ENCODE data around the gene EFHC1.

EFHC1 gene

DNA sequence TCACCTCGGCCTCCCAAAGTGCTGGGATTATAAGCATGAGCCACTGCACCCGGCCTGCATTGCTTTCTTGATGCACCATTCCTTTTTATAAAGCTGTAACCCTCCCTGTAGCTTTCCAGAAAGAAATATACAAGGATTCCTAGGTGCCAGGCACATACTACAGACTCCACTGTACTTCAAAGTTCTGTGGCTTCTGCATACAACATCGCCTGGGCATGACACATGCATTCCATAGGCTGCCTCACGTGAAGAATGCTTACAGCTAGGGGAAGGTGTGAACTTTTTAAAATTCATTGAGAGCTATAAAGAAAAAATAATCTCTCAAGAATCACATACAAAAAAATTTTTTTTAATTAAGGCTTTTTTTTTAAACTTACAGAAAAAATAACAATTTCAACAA lies 106.5 kb downstream of the EFHC1 start:
- ATAC-seq: no peak
- TF ChIP-seq ISL1 (CRISPR knock-in tag; IDR thresholded peaks at IDR 0.05) (no peak), ZC3H10 (CRISPR knock-in tag; IDR thresholded peaks at IDR 0.05) (no peak), SNAI2 (CRISPR knock-in tag; IDR thresholded peaks at IDR 0.05) (no peak), OSR1 (CRISPR knock-in tag; IDR thresholded peaks at IDR 0.05) (no peak), GLIS3 (CRISPR knock-in tag; IDR thresholded peaks at IDR 0.05) (no peak), PPARA (CRISPR knock-in tag; IDR thresholded peaks at IDR 0.05; ENCODE audit: borderline replicate concordance) (no peak), CSDC2 (CRISPR knock-in tag; IDR thresholded peaks at IDR 0.05) (no peak)
- TF ChIP-seq, protein P1, sequence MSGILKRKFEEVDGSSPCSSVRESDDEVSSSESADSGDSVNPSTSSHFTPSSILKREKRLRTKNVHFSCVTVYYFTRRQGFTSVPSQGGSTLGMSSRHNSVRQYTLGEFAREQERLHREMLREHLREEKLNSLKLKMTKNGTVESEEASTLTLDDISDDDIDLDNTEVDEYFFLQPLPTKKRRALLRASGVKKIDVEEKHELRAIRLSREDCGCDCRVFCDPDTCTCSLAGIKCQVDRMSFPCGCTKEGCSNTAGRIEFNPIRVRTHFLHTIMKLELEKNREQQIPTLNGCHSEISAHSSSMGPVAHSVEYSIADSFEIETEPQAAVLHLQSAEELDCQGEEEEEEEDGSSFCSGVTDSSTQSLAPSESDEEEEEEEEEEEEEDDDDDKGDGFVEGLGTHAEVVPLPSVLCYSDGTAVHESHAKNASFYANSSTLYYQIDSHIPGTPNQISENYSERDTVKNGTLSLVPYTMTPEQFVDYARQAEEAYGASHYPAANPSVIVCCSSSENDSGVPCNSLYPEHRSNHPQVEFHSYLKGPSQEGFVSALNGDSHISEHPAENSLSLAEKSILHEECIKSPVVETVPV (CRISPR knock-in tag; IDR thresholded peaks at IDR 0.05): no peak

- no peak for TF ChIP-seq OSR1 (CRISPR knock-in tag; IDR thresholded peaks at IDR 0.05)
- TF ChIP-seq, protein P2, sequence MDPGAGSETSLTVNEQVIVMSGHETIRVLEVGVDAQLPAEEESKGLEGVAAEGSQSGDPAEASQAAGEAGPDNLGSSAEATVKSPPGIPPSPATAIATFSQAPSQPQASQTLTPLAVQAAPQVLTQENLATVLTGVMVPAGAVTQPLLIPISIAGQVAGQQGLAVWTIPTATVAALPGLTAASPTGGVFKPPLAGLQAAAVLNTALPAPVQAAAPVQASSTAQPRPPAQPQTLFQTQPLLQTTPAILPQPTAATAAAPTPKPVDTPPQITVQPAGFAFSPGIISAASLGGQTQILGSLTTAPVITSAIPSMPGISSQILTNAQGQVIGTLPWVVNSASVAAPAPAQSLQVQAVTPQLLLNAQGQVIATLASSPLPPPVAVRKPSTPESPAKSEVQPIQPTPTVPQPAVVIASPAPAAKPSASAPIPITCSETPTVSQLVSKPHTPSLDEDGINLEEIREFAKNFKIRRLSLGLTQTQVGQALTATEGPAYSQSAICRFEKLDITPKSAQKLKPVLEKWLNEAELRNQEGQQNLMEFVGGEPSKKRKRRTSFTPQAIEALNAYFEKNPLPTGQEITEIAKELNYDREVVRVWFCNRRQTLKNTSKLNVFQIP (CRISPR knock-in tag; IDR thresholded peaks at IDR 0.05; ENCODE audit: borderline replicate concordance, low read depth): no peak
- no peak for TF ChIP-seq TSHZ2 (CRISPR knock-in tag; IDR thresholded peaks at IDR 0.05)
- no peak for TF ChIP-seq ARNTL (CRISPR knock-in tag; IDR thresholded peaks at IDR 0.05; ENCODE audit: borderline replicate concordance, low read depth)
- TF ChIP-seq CSDC2 (CRISPR knock-in tag; IDR thresholded peaks at IDR 0.05): no peak
- no peak for TF ChIP-seq SNAI2 (CRISPR knock-in tag; IDR thresholded peaks at IDR 0.05)
- no peak for TF ChIP-seq ZC3H10 (CRISPR knock-in tag; IDR thresholded peaks at IDR 0.05)
- no peak for TF ChIP-seq ZNF565 (CRISPR knock-in tag; conservative IDR thresholded peaks at IDR 0.05; ENCODE audit: low read depth)
- TF ChIP-seq TOX (CRISPR knock-in tag; IDR thresholded peaks at IDR 0.05; ENCODE audit: borderline replicate concordance): no peak
- TF ChIP-seq ZFP3 (CRISPR knock-in tag; IDR thresholded peaks at IDR 0.05): no peak
- TF ChIP-seq RARB (CRISPR knock-in tag; IDR thresholded peaks at IDR 0.05): no peak
- no peak for TF ChIP-seq TCF4 (CRISPR knock-in tag; IDR thresholded peaks at IDR 0.05; ENCODE audit: borderline replicate concordance)
- no peak for TF ChIP-seq ZNF70 (CRISPR knock-in tag; IDR thresholded peaks at IDR 0.05)
- TF ChIP-seq GLIS3 (CRISPR knock-in tag; IDR thresholded peaks at IDR 0.05): no peak
- TF ChIP-seq, protein P3, sequence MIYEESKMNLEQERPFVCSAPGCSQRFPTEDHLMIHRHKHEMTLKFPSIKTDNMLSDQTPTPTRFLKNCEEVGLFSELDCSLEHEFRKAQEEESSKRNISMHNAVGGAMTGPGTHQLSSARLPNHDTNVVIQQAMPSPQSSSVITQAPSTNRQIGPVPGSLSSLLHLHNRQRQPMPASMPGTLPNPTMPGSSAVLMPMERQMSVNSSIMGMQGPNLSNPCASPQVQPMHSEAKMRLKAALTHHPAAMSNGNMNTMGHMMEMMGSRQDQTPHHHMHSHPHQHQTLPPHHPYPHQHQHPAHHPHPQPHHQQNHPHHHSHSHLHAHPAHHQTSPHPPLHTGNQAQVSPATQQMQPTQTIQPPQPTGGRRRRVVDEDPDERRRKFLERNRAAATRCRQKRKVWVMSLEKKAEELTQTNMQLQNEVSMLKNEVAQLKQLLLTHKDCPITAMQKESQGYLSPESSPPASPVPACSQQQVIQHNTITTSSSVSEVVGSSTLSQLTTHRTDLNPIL (CRISPR knock-in tag; IDR thresholded peaks at IDR 0.05; ENCODE audit: low read depth): no peak
- no peak for TF ChIP-seq ESRRG (CRISPR knock-in tag; IDR thresholded peaks at IDR 0.05)
- no peak for TF ChIP-seq PPARA (CRISPR knock-in tag; IDR thresholded peaks at IDR 0.05; ENCODE audit: borderline replicate concordance)
- TF ChIP-seq ZFP30 (CRISPR knock-in tag; IDR thresholded peaks at IDR 0.05): no peak
- no peak for ATAC-seq
These were observed 107.3 kb downstream of the EFHC1 start for GRCh38 chr6:52527436-52527835.

DNA sequence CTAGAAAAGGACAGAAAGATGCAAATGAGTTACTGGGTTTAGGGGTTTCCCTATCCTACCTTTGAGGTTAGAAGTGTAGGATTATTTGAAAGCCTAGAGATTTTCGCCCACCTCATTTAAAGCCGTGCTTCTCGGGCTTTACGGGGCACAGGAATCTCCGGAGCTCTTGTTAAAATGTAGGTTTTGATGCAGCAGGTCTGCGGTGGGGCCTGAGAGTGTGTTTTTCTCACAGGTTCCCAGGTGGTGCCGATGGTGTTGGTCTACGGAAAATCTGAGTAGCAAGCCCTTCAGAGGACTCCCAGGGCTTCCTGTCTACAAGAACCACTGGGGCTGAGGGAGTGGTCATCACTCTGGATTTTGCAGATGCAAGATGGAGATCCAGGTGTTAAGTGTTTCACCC lies 109.2 kb downstream of the EFHC1 start:
- ATAC-seq: no peak
- TF ChIP-seq, protein P2 (CRISPR knock-in tag; IDR thresholded peaks at IDR 0.05; ENCODE audit: borderline replicate concordance, low read depth): no peak
- TF ChIP-seq OSR1 (CRISPR knock-in tag; IDR thresholded peaks at IDR 0.05): no peak

- no peak for ATAC-seq
These were observed 110.2 kb downstream of the EFHC1 start for GRCh38 chr6:52530351-52530750.

More at GRCh38 chr6:52530351-52530750, 110.2 kb downstream of the EFHC1 start:
- no peak for TF ChIP-seq PATZ1 (CRISPR knock-in tag; IDR thresholded peaks at IDR 0.05; ENCODE audit: borderline replicate concordance)
- TF ChIP-seq ZNF565 (CRISPR knock-in tag; conservative IDR thresholded peaks at IDR 0.05; ENCODE audit: low read depth): no peak
- TF ChIP-seq RARB (CRISPR knock-in tag; IDR thresholded peaks at IDR 0.05): no peak
- TF ChIP-seq, protein P1 (CRISPR knock-in tag; IDR thresholded peaks at IDR 0.05): no peak
- TF ChIP-seq TOX (CRISPR knock-in tag; IDR thresholded peaks at IDR 0.05; ENCODE audit: borderline replicate concordance): no peak
- TF ChIP-seq ARNTL (CRISPR knock-in tag; IDR thresholded peaks at IDR 0.05; ENCODE audit: borderline replicate concordance, low read depth): no peak
- TF ChIP-seq, protein P3 (CRISPR knock-in tag; IDR thresholded peaks at IDR 0.05; ENCODE audit: low read depth): no peak
- no peak for TF ChIP-seq CSDC2 (CRISPR knock-in tag; IDR thresholded peaks at IDR 0.05)
- TF ChIP-seq TCF4 (CRISPR knock-in tag; IDR thresholded peaks at IDR 0.05; ENCODE audit: borderline replicate concordance): no peak
